DMS 273 (cell line): ENCODE results near the gene CHMP1A.
"Not testable (repeated sequence)": the region's sequence is repeated elsewhere in the genome, so short reads cannot be mapped to it uniquely, and the experiment has no call there.

ENCODE experiments used
- DNase-seq: peaks from one replicate; lab custom pipeline; 2025; ENCODE audit not compliant: unreplicated experiment; lab: John Stamatoyannopoulos, UW

CHMP1A gene

DNA sequence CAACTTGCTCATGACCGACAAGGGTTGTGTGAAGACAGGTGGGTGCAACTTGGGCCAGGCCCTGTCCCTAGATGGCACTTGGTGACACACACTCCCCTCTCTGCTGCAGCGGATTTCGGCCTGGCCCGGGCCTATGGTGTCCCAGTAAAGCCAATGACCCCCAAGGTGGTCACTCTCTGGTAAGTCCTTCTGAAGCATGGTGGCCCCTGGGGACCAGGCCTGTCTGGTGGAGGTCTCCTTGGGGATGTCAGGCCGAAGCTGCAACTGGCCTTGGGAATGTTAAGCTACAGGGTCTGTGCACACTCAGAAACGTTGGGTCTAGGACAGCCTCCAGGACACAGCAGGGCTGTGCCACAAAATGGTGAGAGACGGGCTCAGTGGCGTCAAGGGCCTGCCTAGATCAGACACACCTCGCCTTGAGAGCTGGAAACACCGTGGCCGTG lies 35.8 kb upstream of the CHMP1A start:
- no peak for DNase-seq

GRCh38 chr16:89691986-89692569 lies 34.6 kb upstream of the CHMP1A start:
- no peak for DNase-seq

- DNase-seq = no peak
Observed at GRCh38 chr16:89691231-89691985, 33.9 kb upstream of the CHMP1A start.

DNA sequence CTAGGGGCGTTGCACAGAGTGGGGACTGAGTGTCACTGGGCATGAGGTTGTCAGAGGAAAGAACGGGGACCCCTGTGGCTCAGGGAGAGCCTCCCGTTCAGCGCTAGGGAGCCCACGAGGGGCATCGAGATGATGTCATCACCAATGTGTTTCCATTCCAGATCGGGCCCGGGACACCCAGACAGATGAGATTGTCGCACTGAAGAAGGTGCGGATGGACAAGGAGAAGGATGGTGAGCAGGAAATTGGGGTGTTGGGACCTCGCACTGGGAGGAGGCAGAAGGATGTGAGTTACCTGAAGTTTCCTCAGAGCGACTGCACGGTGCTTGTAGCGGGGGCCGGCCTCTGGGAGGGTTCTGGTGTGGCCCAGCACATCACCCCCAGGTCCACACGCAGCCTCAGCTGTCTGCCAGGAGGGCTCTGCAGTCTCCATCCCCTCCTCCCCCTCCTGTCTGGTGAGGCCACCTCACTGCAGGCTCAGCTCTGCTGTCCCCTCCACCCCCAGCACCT lies 32.9 kb upstream of the CHMP1A start:
- no peak for DNase-seq

GRCh38 chr16:89689621-89690020 lies 32.1 kb upstream of the CHMP1A start:
- DNase-seq = not testable (repeated sequence)

DNA sequence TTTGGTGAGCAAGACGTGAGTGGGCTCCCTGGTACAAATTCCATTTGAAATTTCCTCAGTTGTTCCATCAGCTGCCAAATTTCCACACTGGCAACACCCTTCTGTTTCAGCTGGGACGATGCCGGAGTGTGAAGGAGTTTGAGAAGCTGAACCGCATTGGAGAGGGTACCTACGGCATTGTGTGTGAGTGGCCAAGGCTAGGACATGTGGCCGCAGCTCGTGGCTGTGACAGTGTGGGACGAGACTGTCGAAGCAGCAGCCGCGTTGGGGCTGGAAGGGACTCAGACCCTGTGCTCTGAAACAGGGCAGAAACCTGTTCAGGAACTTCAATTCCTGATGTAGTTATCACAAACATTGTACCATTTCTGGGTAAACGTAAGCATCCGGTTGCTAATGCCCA lies 31.6 kb upstream of the CHMP1A start:
- no peak for DNase-seq

- no peak for DNase-seq
Observed at GRCh38 chr16:89688395-89688794, 30.9 kb upstream of the CHMP1A start.

GRCh38 chr16:89687092-89687940 lies 29.8 kb upstream of the CHMP1A start:
- peak; percentile 75 for DNase-seq

DNA sequence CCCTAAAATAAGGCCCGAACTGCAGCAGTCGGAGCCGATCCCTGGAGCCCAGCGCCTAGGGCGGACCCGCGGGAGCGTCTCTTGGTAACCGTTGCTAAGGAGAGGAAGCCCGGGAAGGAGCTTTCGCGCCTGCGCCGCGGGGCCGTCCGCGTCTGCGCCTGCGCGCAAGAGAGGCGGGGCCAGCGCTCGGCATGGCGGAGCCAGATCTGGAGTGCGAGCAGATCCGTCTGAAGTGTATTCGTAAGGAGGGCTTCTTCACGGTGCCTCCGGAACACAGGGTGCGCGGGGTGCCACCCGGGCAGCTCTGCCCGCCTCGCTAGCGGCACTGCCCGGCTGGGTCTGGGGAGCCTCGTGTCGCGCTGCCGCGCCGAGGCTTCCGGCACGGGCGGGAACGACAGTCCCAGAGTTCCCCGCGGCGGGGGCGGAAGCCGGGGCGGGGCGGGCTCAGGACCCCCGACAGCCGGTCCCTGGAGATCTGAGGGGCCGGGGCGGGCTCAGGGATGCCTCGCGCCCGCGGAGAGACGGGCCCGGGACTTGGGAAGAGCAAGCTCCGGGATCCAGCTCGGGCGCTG lies 29.1 kb upstream of the CHMP1A start, which contains the start of gene CDK10:
Gene CDK10, plus strand, starts transcription at position 170 of the 572 bp plus-strand sequence. Its CDS starts 22 bp downstream, at position 192.
- peak; percentile 98 for DNase-seq

GRCh38 chr16:89685916-89686315 lies 28.4 kb upstream of the CHMP1A start:
- DNase-seq = no peak

DNA sequence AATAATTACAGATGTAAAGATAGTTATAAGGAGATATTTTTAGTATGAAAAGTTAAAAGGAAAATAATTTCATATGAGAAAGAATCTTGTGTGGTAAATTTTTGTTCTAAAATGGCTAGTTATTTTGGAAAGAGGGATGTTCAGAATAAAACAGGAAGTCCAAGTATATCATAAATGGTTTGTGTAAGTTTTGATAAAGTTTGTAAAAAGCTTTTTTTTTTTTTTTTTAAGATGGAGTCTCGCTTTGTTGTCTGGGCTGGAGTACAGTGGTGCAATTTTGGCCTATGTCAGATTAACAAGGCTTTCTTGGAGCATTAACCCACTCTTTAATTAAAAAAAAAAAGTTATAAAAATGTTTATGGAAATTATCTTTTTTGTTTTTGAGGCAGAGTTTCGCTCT lies 20.8 kb upstream of the CHMP1A start:
- peak; percentile 35 for DNase-seq

DNA sequence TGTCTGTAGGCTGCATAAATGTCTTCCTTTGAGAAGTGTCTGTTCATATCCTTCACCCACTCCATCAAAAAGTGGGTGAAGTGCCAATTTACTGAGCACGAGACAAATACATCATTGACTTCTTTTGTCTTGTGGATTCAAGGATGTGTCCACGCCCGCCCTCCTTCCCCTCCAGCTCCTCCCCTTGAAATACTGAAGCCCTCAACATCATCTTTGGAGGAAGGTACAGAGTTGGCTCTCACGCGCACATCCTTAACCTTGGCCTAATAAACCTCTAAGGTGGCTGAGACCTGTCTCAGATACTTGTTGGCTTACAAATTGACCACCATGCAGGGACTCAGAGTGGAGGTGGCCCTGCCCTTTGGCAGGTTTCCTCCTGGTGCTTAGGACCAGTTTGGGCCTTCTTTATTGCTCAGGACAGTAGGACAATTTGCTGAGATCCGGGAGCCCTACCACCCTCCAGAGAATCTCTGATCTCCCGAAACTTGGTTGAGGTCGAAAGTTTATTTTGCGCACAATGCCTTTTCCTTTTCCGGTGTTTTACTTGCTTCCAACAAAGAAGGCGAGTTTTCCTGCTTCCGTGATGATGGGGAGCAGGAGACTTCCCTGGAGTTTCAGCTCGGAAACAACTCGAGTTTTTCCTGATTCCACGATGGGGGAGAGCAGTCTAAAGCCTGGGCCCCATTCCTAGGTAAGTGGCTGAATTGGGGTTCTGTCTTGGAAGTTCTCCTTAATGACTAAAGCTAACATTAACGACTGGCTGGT lies 14.9 kb upstream of the CHMP1A start:
- no peak for DNase-seq

- DNase-seq = not testable (repeated sequence)
Observed at GRCh38 chr16:89671565-89671964, 14.1 kb upstream of the CHMP1A start.

DNA sequence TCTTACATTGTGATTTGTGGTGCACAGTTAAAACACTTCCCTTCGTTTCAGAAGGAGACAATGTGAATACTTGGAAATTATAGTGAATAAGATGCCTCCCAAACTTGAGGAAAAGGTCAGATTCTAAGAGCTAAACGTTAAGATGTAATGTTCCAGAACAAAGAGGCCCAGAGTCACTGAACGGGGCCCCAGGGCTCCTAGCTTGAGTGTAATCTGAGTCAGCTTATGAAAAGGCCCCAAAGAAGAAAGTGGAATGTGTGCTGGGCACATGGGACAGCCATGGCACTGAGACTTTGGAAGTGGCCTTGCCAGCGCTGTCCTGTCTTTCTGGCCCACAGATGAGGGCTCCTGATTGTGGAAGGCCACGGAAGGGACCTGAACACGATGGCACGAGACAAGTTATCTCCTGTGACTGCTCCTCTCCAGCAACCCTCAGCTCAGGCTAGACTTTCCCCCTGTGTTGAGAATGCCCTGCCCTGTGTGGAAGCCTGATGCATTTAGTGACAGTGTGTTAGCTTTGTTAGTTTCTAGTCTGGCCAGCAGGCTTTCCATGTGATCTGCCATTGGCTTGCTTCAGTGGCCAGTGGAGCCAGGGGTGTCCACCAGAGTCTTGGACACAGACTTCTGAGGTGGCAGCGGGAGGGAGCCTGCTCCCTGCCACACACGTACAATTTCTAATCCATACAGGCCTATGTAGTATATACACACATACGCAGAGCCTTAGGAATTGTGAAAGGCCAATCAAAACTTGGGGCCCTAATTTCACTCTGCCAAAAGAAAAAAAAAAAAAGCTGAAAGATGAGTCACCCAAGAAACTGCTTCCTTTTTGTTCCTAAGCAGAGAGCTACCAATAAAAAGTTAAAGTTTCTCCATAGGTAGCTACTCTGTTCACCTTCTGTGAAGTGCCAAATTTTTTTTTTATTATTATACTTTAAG lies 13.3 kb upstream of the CHMP1A start:
- DNase-seq = no peak

DNA sequence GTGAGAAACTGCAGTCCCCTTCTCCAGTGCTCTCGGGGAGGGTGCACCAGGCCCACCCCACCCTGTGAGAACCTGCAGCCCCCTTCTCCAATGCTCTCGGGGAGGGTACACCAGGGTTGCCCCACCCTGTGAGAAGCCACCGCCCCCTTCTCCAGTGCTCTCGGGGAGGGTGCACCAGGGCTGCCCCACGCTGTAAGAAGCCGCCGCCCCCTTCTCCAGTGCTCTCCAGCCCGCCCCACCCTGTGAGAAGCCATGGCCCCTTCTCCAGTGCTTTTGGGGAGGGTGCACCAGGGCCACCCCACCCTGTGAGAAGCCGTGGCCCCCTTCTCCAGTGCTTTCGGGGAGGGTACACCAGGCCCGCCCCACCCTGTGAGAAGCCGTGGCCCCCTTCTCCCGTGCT lies 12.2 kb upstream of the CHMP1A start:
- no peak for DNase-seq

DNA sequence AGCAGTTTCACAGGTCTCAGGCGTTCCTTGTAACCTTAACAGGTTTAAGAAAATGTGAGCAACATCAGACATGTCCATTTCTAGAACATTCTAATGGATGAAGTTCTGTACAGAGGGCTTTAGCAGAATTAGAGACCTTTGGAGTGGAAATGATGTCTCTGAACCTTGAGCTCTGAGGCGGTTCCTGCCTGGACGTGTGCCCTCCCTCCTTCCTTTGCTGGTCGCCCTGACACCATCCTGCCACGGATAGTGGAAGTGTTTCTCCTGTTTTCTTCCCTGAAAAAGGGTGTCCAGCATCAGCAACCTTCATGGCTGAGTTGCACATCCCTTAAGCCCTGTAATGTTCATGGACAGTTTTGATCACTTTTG lies 11.3 kb upstream of the CHMP1A start:
- no peak for DNase-seq

DNA sequence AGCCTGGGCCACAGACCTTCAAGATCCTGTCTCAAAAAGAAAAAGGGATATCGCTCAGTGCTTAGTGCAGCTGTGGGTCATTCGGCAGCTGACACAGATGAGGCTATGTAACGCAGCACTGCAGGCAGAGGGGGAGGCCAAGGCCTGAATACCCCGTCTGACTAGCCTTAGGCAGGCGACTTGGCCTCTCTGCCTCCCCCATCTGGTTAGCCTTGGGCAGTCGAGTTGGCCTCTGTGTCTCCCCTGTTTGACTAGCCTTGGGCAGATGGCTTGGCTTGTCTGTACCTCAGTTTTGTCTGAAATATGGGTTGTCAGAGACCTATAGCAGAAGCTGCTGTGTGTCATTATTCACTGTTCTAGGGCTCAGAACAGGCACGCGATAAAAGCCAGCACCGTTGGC lies 10.1 kb upstream of the CHMP1A start:
- no peak for DNase-seq

DNA sequence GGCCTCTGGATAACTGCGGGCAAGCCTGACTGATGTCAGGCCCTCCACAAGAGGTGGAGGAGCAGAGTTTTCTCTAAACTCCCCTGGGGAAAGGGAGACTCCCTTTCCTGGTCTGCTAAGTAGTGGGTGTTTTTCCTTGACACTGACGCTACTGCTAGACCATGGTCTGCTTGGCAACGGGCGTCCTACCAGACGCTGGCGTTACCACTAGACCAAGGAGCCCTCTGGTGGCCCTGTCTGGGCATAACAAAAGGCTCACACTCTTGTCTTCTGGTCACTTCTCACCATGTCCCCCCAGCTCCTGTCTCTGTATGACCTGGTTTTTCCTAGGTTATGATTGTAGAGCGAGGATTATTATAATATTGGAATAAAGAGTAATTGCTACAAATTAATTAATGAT lies 9.5 kb upstream of the CHMP1A start:
- DNase-seq = peak; percentile 75

- DNase-seq = not testable (repeated sequence)
Observed at GRCh38 chr16:89664238-89664637, 6.7 kb upstream of the CHMP1A start.
